GM23248 (cell line): ENCODE measurements around the gene MUC22.

Source experiments
- EZH2 ChIP-seq: fragments of 200-600 bp; sonication (generic); IDR thresholded peaks from 2 replicates; pipeline ENCODE4 v1.6.1; 2018; ENCODE audit warnings: antibody characterized with exemption, mild to moderate bottlenecking; ENCODE audit not compliant: insufficient read depth, poor library complexity, severe bottlenecking
- EZH2phosphoT487 ChIP-seq: fragments of 200-600 bp; sonication (generic); IDR thresholded peaks from 2 replicates; pipeline ENCODE4 v1.6.1; 2018; ENCODE audit warnings: antibody characterized with exemption, moderate library complexity, mild to moderate bottlenecking, low read depth; ENCODE audit not compliant: insufficient read depth

DNA sequence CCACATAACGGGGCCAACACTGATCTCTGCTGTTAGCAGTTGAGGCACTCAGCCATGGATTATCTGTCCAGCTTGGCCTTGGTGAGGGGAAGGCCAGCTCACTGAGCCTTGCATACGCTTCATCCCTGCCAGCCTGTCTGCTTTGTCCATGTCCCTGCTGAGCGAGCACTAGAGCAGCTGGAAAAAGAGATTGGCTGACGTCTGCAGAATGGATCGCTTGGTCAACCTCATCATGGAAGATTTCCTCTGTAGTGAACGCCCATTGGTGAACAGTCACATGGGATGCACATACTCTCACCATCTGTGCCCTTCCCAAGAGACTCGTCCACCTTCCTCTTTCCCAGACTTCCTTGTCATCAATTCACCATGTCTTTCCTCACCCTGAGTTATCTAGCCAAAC is 26.9 kb downstream of the MUC22 start:
- TF ChIP-seq EZH2 (no peak), EZH2phosphoT487 (no peak)
